Measurements from ENCODE around the gene MLX. TPM values are rescaled to one million over a fixed set of nuclear protein-coding genes. Genes with fewer than 3 reads are reported as not detected.

MLX gene, protein sequence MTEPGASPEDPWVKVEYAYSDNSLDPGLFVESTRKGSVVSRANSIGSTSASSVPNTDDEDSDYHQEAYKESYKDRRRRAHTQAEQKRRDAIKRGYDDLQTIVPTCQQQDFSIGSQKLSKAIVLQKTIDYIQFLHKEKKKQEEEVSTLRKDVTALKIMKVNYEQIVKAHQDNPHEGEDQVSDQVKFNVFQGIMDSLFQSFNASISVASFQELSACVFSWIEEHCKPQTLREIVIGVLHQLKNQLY
- 100 to 1,000 TPM in 2 of 3 donors, 10 to 100 TPM in 1; 69.6 to 110 (median 103) TPM for total RNA-seq
- long read RNA-seq, donor 1, transcript MLX-202 (7 exons, 2,334 nt) = minor isoform, 6 of 104 reads
- long read RNA-seq, donor 1, transcript MLX-203 (8 exons, 2,428 nt) = major isoform, 67 of 104 reads
- long read RNA-seq, donor 1, partial matches to known transcripts = 10 of 104 reads
- long read RNA-seq, donor 1, other reads (novel, unspliced or antisense) = 17 of 104 reads
- long read RNA-seq, donor 2, transcript MLX-202 (7 exons, 2,334 nt) = minor isoform, 9 of 80 reads
- long read RNA-seq, donor 2, transcript MLX-203 (8 exons, 2,428 nt) = major isoform, 42 of 80 reads
- long read RNA-seq, donor 2, partial matches to known transcripts = 4 of 80 reads
- long read RNA-seq, donor 2, other reads (novel, unspliced or antisense) = 22 of 80 reads

GRCh38 chr17:42566883-42567573, at the start of gene MLX:
MLX (plus strand) TSS chr17:42567100; CDS start chr17:42567125, 25 bp downstream.
- H3K36me3 ChIP-seq (ENCODE audit: low read depth) = peaks cover 4% of the 10 kb centered on the region

DNA sequence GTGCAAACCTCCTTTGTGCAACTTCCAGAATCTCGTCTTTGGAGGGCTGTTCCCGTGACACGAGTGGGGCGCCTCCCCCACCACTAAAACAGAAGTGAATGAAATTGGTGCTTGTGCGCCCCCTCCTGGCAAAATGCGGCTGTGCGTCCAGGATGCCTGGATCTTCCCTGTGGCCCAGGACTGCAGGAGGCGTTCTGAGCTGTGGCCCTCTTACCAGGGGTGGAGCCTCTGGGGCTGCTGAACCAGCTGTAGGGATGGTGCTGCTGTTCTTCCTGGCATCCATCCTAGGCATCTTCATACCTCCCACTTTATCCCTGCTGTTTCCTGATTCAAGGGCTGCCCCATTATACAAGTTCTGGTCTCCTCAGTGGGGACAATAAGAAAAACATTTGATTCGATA, 49.4 kb upstream of the MLX start:
- H3K9me3 ChIP-seq = no peaks in the 10 kb centered on the region
- ATAC-seq (peak; percentile 73), DNase-seq (peak; percentile 91 to 95 (median 93))
- intact Hi-C loops (cut with DNase I, micrococcal nuclease) = loop anchor here (10.0 kb wide), 2 partner anchors 93 to 193 kb away; partner anchors contain the start of gene CAVIN1 (in 1 of the 2)
- peak; percentile 96 for TF ChIP-seq CTCF (IDR thresholded peaks at IDR 0.05)
- H3K4me1 ChIP-seq (ENCODE audit: low read depth) = peaks cover 50% of the 10 kb centered on the region
- no peaks in the 10 kb centered on the region for H3K36me3 ChIP-seq (ENCODE audit: low read depth)
- H3K4me3 ChIP-seq = no peak overlapping the region

More at GRCh38 chr17:42566883-42567573, at the start of gene MLX:
- H3K4me3 ChIP-seq = peak within 1 kb of the TSS; percentile 84
- intact Hi-C loops (cut with DNase I, micrococcal nuclease) = no loop called here
- no peak for TF ChIP-seq CTCF (IDR thresholded peaks at IDR 0.05)
- peak; percentile 95 to 97 (median 96) for DNase-seq
- H3K9me3 ChIP-seq = no peaks in the 10 kb centered on the region
- peak; percentile 83 for ATAC-seq
- peaks cover 40% of the 10 kb centered on the region for H3K4me1 ChIP-seq (ENCODE audit: low read depth)

GRCh38 chr17:42518046-42518754, 48.7 kb upstream of the MLX start:
- no peak for TF ChIP-seq CTCF (IDR thresholded peaks at IDR 0.05)

DNA sequence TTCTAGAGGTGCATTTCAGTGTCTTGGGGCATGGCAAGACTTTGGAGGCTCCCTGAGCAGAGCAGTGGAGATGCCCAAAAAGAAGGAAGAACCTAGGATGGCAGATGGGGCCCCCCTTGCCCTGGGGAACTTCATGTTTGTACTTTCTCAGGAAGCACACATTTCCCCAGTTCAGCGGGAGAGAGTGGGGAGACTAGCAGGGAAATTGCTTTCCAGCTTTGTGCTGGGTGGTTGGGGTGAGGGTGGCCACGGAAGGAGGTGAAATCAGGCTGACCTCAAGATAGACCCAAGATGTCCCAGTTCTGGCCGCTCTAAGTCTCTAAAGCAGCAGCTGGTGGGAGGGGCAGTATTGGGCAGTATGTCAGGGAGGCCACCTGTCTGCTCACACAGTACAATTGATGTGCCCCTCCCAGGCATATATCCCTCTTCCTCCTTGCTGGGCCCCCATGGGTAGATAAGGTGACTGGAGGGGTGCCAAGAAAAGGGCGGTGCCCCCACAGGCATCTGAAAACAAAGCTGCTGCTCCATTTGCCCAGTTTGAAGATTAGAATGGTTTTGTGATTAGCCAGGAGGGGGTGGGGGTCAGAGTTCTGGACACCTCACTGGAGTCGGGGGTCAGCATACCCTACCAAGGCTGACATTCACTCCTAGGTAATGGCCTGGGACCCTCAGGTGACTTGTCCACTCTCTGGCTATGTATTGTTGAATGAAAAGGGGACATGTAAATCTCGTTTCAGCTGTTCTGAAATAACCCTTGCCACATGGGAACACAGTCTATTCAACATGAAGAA, 48.0 kb upstream of the MLX start:
- TF ChIP-seq CTCF (IDR thresholded peaks at IDR 0.05) = no peak
- Histone ChIP-seq H3K4me3 (no peak overlapping the region), H3K9me3 (no peaks in the 10 kb centered on the region), H3K4me1 (ENCODE audit: low read depth) (peaks cover 50% of the 10 kb centered on the region), H3K36me3 (ENCODE audit: low read depth) (no peaks in the 10 kb centered on the region)
- intact Hi-C loops (cut with DNase I, micrococcal nuclease) = loop anchor here (10.0 kb wide), 2 partner anchors 94 to 194 kb away; partner anchors contain the start of gene CAVIN1 (in 1 of the 2)
- DNase-seq (peak; percentile 89 to 97 (median 90)), ATAC-seq (peak; percentile 84)

More at GRCh38 chr17:42518046-42518754, 48.7 kb upstream of the MLX start:
- H3K36me3 ChIP-seq (ENCODE audit: low read depth) = no peaks in the 10 kb centered on the region
- DNase-seq (peak; percentile 73 to 82 (median 76)), ATAC-seq (peak; percentile 77)
- H3K4me3 ChIP-seq = no peak overlapping the region
- no peaks in the 10 kb centered on the region for H3K9me3 ChIP-seq
- peaks cover 50% of the 10 kb centered on the region for H3K4me1 ChIP-seq (ENCODE audit: low read depth)
- intact Hi-C loops (cut with DNase I, micrococcal nuclease) = loop anchor here (10.0 kb wide), 2 partner anchors 93 to 193 kb away; partner anchors contain the start of gene CAVIN1 (in 1 of the 2)
